ENCODE data around the gene ULBP2. TPM values are rescaled to one million over a fixed set of nuclear protein-coding genes. Genes with fewer than 3 reads are reported as not detected.

The ULBP2 gene
- total RNA-seq, 1 donor from 2014 or later = 8.2 TPM

Other genes with a start within 250 kb of the ULBP2 start
- gene LATS1, start 223.9 kb upstream of the ULBP2 start, total RNA-seq = 6.4 and 19.7 TPM in 2 replicates
- gene NUP43, start 195.5 kb upstream of the ULBP2 start, total RNA-seq = 18.9 and 29.3 TPM in 2 replicates
- 157 and 184 TPM in 2 replicates for gene PCMT1, start 192.3 kb upstream of the ULBP2 start, total RNA-seq
- 21.5 and 34.4 TPM in 2 replicates for gene LRP11, start 77.7 kb upstream of the ULBP2 start, total RNA-seq
- gene RAET1E, start 43.9 kb upstream of the ULBP2 start, total RNA-seq = not detected in 2 replicates
- gene RAET1G, start 18.9 kb upstream of the ULBP2 start, total RNA-seq = 0.15 TPM in 1 of 2 replicates, not detected in the other
- 0.17 and 0.20 TPM in 2 replicates for gene ULBP1, start 21.9 kb downstream of the ULBP2 start, total RNA-seq
- gene RAET1L, start 83.5 kb downstream of the ULBP2 start, total RNA-seq = 0.99 and 3.1 TPM in 2 replicates
- gene ULBP3, start 127.1 kb downstream of the ULBP2 start, total RNA-seq = 10.3 and 10.9 TPM in 2 replicates
- 17.0 and 25.5 TPM in 2 replicates for gene PPP1R14C, start 201.0 kb downstream of the ULBP2 start, total RNA-seq

All from renal cortical epithelial cell (primary cell).